Measurements from ENCODE around the gene PLOD1. TPM values are rescaled to one million over a fixed set of nuclear protein-coding genes. Genes with fewer than 3 reads are reported as not detected.

Gene PLOD1
- total and polyA plus RNA-seq, 9 donors, result 118 to 243 (median 179) TPM

Other genes with a start within 250 kb of the PLOD1 start
- 0.27 TPM for gene DRAXIN, start 243.0 kb upstream of the PLOD1 start, total RNA-seq
- under 1 TPM; 0.20 to 0.56 (median 0.30) TPM for gene DRAXIN, start 243.0 kb upstream of the PLOD1 start, polyA plus RNA-seq (ENCODE audit: insufficient read depth in 1 of 8, insufficient read length in 8 of 8, low replicate concordance in 1 of 8)
- 24.8 TPM for gene AGTRAP, start 198.6 kb upstream of the PLOD1 start, total RNA-seq
- gene AGTRAP, start 198.6 kb upstream of the PLOD1 start, polyA plus RNA-seq (ENCODE audit: insufficient read depth in 1 of 8, insufficient read length in 8 of 8, low replicate concordance in 1 of 8), result 10 to 100 TPM; 14.8 to 22.3 (median 17.4) TPM
- gene C1orf167, start 172.5 kb upstream of the PLOD1 start, total RNA-seq, result 20.6 TPM
- gene C1orf167, start 172.5 kb upstream of the PLOD1 start, polyA plus RNA-seq (ENCODE audit: insufficient read depth in 1 of 8, insufficient read length in 8 of 8, low replicate concordance in 1 of 8), result 10 to 100 TPM in 5 of 8 donors, 1 to 10 TPM in 3; 3.1 to 24.9 (median 12.4) TPM
- gene MTHFR, start 128.8 kb upstream of the PLOD1 start, total RNA-seq, result 31.9 TPM
- gene MTHFR, start 128.8 kb upstream of the PLOD1 start, polyA plus RNA-seq (ENCODE audit: insufficient read depth in 1 of 8, insufficient read length in 8 of 8, low replicate concordance in 1 of 8), result 10 to 100 TPM; 23.8 to 50.1 (median 35.9) TPM
- gene CLCN6, start 128.5 kb upstream of the PLOD1 start, total RNA-seq, result 7.5 TPM
- 10 to 100 TPM in 7 of 8 donors, 1 to 10 TPM in 1; 8.8 to 16.2 (median 12.0) TPM for gene CLCN6, start 128.5 kb upstream of the PLOD1 start, polyA plus RNA-seq (ENCODE audit: insufficient read depth in 1 of 8, insufficient read length in 8 of 8, low replicate concordance in 1 of 8)
- 0.93 TPM for gene NPPA, start 86.9 kb upstream of the PLOD1 start, total RNA-seq
- 1 to 10 TPM; 1.1 to 3.2 (median 2.2) TPM for gene NPPA, start 86.9 kb upstream of the PLOD1 start, polyA plus RNA-seq (ENCODE audit: insufficient read depth in 1 of 8, insufficient read length in 8 of 8, low replicate concordance in 1 of 8)
- gene NPPB, start 75.8 kb upstream of the PLOD1 start, total RNA-seq, result not detected
- gene NPPB, start 75.8 kb upstream of the PLOD1 start, polyA plus RNA-seq (ENCODE audit: insufficient read depth in 1 of 8, insufficient read length in 8 of 8, low replicate concordance in 1 of 8), result not detected
- 24.3 TPM for gene KIAA2013, start 8.3 kb upstream of the PLOD1 start, total RNA-seq
- gene KIAA2013, start 8.3 kb upstream of the PLOD1 start, polyA plus RNA-seq (ENCODE audit: insufficient read depth in 1 of 8, insufficient read length in 8 of 8, low replicate concordance in 1 of 8), result 10 to 100 TPM; 28.7 to 39.3 (median 34.8) TPM
- gene MFN2, start 45.7 kb downstream of the PLOD1 start, total RNA-seq, result 51.9 TPM
- 10 to 100 TPM; 52.8 to 73.4 (median 60.0) TPM for gene MFN2, start 45.7 kb downstream of the PLOD1 start, polyA plus RNA-seq (ENCODE audit: insufficient read depth in 1 of 8, insufficient read length in 8 of 8, low replicate concordance in 1 of 8)
- 20.7 TPM for gene MIIP, start 84.8 kb downstream of the PLOD1 start, total RNA-seq
- gene MIIP, start 84.8 kb downstream of the PLOD1 start, polyA plus RNA-seq (ENCODE audit: insufficient read depth in 1 of 8, insufficient read length in 8 of 8, low replicate concordance in 1 of 8), result 10 to 100 TPM; 13.0 to 21.1 (median 17.6) TPM
- gene TNFRSF8, start 128.6 kb downstream of the PLOD1 start, total RNA-seq, result 0.22 TPM
- gene TNFRSF8, start 128.6 kb downstream of the PLOD1 start, polyA plus RNA-seq (ENCODE audit: insufficient read depth in 1 of 8, insufficient read length in 8 of 8, low replicate concordance in 1 of 8), result under 1 TPM; 0.07 to 0.31 (median 0.21) TPM
- 8.8 TPM for gene TNFRSF1B, start 232.3 kb downstream of the PLOD1 start, total RNA-seq
- gene TNFRSF1B, start 232.3 kb downstream of the PLOD1 start, polyA plus RNA-seq (ENCODE audit: insufficient read depth in 1 of 8, insufficient read length in 8 of 8, low replicate concordance in 1 of 8), result 10 to 100 TPM; 11.1 to 17.5 (median 13.5) TPM